ENCODE measurements around the gene EMX1. TPM values are rescaled to one million over a fixed set of nuclear protein-coding genes. Genes with fewer than 3 reads are reported as not detected.

The EMX1 gene
- total RNA-seq, 3 donors from 2014 or later: 0.44 TPM; not detected in 2

DNA sequence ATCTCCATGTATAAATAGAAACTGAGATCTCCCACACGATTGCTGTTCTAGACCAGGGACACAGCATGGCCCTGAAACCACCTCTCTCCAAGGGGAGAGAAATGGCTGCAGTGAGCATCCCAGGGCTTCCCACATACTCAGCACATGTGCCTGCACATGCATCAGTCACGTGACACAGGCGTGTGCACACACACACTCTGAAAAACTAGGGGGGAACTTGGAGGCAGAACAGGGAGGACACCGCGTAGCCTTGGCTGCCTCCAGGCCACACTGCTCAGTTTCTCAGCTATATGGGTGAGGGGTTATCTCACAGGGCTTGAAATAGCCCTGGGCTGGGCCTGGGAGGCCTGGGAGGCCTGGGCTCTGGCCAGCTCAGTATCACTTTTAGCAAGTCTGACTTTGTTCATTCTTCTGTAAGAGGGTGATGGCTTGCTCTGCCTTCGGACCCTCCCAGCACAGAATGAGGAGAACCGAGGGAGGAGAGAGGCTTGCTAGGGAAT is 66.9 kb downstream of the EMX1 start:
- no peak for DNase-seq (ENCODE audit: low spot score in 2 of 2)
- Histone ChIP-seq H3K36me3 (no peaks in the 10 kb centered on the region), H3K4me1 (no peaks in the 10 kb centered on the region)

More for the DNA sequence above, 66.9 kb downstream of the EMX1 start:
- no peak overlapping the region for H3K4me3 ChIP-seq
- H3K9me3 ChIP-seq: no peaks in the 10 kb centered on the region
- TF ChIP-seq POLR2AphosphoS5 (IDR thresholded peaks at IDR 0.05): no peak
- no peak overlapping the region for H3K27ac ChIP-seq
- no peaks in the 10 kb centered on the region for H3K27me3 ChIP-seq
- intact Hi-C loops (cut with DNase I; ENCODE audit: low total_unique reads): no loop called here

Other genes starting within 250 kb of the EMX1 start
- gene EXOC6B, start 91.5 kb upstream of the EMX1 start, total RNA-seq: 10 to 100 TPM; 32.2 to 49.2 (median 37.0) TPM
- gene SPR, start 30.1 kb upstream of the EMX1 start, total RNA-seq: 10 to 100 TPM; 36.3 to 53.4 (median 46.2) TPM
- gene SFXN5, start 154.2 kb downstream of the EMX1 start, total RNA-seq: 10 to 100 TPM in 2 of 3 donors, 1 to 10 TPM in 1; 6.7 to 19.6 (median 12.8) TPM
- 10 to 100 TPM; 20.6 to 27.4 (median 26.5) TPM for gene RAB11FIP5, start 195.4 kb downstream of the EMX1 start, total RNA-seq

All from breast epithelium (tissue), 4 donors.